Measurements from ENCODE around the gene CWC27.

DNA sequence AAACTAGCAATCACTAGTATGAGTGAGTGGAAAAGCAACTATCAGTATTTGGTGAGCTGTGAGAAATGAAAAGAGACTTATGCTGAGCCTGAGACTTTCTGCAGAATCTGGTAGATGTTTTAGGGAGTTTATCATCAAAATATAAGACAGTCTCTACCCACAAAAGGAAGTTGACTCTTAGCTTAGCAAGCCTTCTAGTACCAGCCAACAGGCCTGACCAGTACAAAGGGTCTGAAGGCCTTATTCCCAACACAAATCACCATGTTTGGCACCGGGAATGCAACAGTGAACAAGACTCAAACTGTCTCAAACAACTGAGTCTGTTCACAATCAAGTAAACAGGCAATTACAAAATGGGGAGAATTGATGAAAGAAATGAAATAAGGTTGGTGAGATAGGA lies 244.4 kb downstream of the CWC27 start:
- TF ChIP-seq GATA3 (IDR thresholded peaks at IDR 0.05; ENCODE audit: low read depth, low read length) (no peak), GATA2 (IDR thresholded peaks at IDR 0.05; ENCODE audit: low read depth, low read length) (no peak)

All from SH-SY5Y (cell line).